RWPE2 (cell line): ENCODE data around the gene HNRNPLL.

Experiments
- ATAC-seq: fragments of 200-7000 bp; cut with Tn5 transposase; 3 replicates; pipeline ENCODE4 v1.9.1; 2021; ENCODE audit warnings: low read depth
- DNase-seq: peaks from one replicate; pipeline ENCODE4 v3.0.0-alpha.2; 2020; ENCODE audit warnings: low spot score
- H3K27ac ChIP-seq: fragments of 450-650 bp; 2 replicates; pipeline ENCODE4 v1.5.1; 2017; ENCODE audit warnings: mild to moderate bottlenecking; ENCODE audit not compliant: poor library complexity, severe bottlenecking
- H3K27me3 ChIP-seq: fragments of 250-450 bp; sonication (Bioruptor Pico); 2 replicates; pipeline ENCODE4 v1.5.1; 2021; ENCODE audit warnings: mild to moderate bottlenecking, moderate library complexity; ENCODE audit not compliant: insufficient read depth, poor library complexity, severe bottlenecking
- H3K36me3 ChIP-seq: fragments of 250-450 bp; sonication (Bioruptor Pico); 2 replicates; pipeline ENCODE4 v1.5.1; 2020; ENCODE audit warnings: low read depth, mild to moderate bottlenecking, moderate library complexity
- H3K4me1 ChIP-seq: fragments of 250-450 bp; sonication (Bioruptor Pico); 2 replicates; pipeline ENCODE4 v1.5.1; 2021; ENCODE audit warnings: mild to moderate bottlenecking, moderate library complexity; ENCODE audit not compliant: insufficient read depth, poor library complexity, severe bottlenecking
- H3K4me3 ChIP-seq: fragments of 250-450 bp; sonication (Bioruptor Pico); 2 replicates; pipeline ENCODE4 v1.5.1; 2021; ENCODE audit warnings: mild to moderate bottlenecking, moderate library complexity; ENCODE audit not compliant: severe bottlenecking
- H3K9me3 ChIP-seq: fragments of 250-450 bp; sonication (Bioruptor Pico); 2 replicates; pipeline ENCODE4 v1.5.1; 2021; ENCODE audit warnings: mild to moderate bottlenecking, moderate library complexity; ENCODE audit not compliant: severe bottlenecking
- TF ChIP-seq, protein P1 (sequence below): fragments of 450-650 bp; IDR thresholded peaks from one replicate; pipeline ENCODE4 v1.5.1; 2017; ENCODE audit warnings: mild to moderate bottlenecking, moderate library complexity; ENCODE audit not compliant: poor library complexity, severe bottlenecking

Gene HNRNPLL

GRCh38 chr2:38561691-38562090, 41.0 kb downstream of the HNRNPLL start:
- H3K27me3 ChIP-seq = no peaks in the 10 kb centered on the region
- peaks cover 45% of the 10 kb centered on the region for H3K36me3 ChIP-seq
- H3K4me3 ChIP-seq = no peak overlapping the region
- no peak overlapping the region for H3K27ac ChIP-seq
- H3K4me1 ChIP-seq = no peaks in the 10 kb centered on the region
- ATAC-seq = no peak
- TF ChIP-seq, protein P1, sequence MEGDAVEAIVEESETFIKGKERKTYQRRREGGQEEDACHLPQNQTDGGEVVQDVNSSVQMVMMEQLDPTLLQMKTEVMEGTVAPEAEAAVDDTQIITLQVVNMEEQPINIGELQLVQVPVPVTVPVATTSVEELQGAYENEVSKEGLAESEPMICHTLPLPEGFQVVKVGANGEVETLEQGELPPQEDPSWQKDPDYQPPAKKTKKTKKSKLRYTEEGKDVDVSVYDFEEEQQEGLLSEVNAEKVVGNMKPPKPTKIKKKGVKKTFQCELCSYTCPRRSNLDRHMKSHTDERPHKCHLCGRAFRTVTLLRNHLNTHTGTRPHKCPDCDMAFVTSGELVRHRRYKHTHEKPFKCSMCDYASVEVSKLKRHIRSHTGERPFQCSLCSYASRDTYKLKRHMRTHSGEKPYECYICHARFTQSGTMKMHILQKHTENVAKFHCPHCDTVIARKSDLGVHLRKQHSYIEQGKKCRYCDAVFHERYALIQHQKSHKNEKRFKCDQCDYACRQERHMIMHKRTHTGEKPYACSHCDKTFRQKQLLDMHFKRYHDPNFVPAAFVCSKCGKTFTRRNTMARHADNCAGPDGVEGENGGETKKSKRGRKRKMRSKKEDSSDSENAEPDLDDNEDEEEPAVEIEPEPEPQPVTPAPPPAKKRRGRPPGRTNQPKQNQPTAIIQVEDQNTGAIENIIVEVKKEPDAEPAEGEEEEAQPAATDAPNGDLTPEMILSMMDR = no peak
- no peak for DNase-seq
- no peaks in the 10 kb centered on the region for H3K9me3 ChIP-seq

- no peaks in the 10 kb centered on the region for H3K9me3 ChIP-seq
- ATAC-seq (no peak), DNase-seq (no peak)
- H3K4me1 ChIP-seq = no peaks in the 10 kb centered on the region
- H3K27me3 ChIP-seq = no peaks in the 10 kb centered on the region
- peaks cover 42% of the 10 kb centered on the region for H3K36me3 ChIP-seq
- H3K4me3 ChIP-seq = no peak overlapping the region
- no peak overlapping the region for H3K27ac ChIP-seq
- TF ChIP-seq, protein P1 = no peak
Measured at GRCh38 chr2:38560092-38560491, 42.6 kb downstream of the HNRNPLL start.

- H3K4me1 ChIP-seq = no peaks in the 10 kb centered on the region
- TF ChIP-seq, protein P1 = no peak
- DNase-seq = no peak
- no peaks in the 10 kb centered on the region for H3K9me3 ChIP-seq
- no peak overlapping the region for H3K4me3 ChIP-seq
- H3K27me3 ChIP-seq = no peaks in the 10 kb centered on the region
- H3K27ac ChIP-seq = no peak overlapping the region
- H3K36me3 ChIP-seq = peaks cover 23% of the 10 kb centered on the region
- ATAC-seq = no peak
Measured at GRCh38 chr2:38557981-38558380, 44.7 kb downstream of the HNRNPLL start.

- DNase-seq (no peak), ATAC-seq (no peak)
- Histone ChIP-seq H3K27ac (no peak overlapping the region), H3K4me3 (no peak overlapping the region), H3K27me3 (no peaks in the 10 kb centered on the region), H3K4me1 (no peaks in the 10 kb centered on the region), H3K9me3 (no peaks in the 10 kb centered on the region), H3K36me3 (peaks cover 18% of the 10 kb centered on the region)
- TF ChIP-seq, protein P1 = no peak
Measured at GRCh38 chr2:38557217-38557616, 45.5 kb downstream of the HNRNPLL start.

DNA sequence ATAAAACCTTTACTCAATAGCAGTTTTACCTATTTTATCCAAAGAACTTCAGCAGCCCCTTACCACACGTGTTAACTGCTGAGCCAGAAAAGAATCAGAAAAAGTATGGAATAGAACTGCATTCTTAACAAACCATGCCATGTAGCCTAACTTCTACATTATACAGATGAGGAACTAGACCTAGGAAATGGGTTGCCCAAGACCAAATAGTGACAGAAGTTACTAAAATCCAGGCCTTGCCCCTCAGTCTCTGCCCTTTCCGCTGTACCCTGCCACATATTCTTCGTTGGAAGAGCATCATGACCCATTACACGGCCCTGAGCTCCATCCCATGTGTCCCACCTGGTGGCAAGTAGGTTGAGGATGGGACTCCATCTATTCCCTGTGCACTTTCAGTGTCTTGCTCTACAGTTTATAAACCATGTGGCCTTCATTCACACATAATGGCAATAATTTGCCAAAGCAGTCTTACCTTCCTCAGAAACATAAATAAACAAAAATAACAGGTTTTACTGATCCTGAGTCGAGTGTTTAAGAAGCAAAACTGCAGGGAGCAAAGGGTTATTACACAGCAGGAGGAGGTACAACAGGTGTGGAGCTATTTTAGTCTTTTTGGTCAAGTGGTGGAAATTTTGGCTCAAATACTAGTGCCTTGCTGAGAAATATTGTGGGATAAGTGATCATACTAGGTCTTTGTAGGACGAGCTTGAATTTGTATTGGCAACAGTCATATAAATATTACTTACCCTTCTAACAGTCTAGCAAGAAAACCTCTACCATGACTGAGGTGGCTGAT, 46.5 kb downstream of the HNRNPLL start:
- Histone ChIP-seq H3K36me3 (peaks cover 11% of the 10 kb centered on the region), H3K9me3 (no peaks in the 10 kb centered on the region), H3K4me3 (no peak overlapping the region), H3K4me1 (no peaks in the 10 kb centered on the region), H3K27ac (no peak overlapping the region), H3K27me3 (no peaks in the 10 kb centered on the region)
- TF ChIP-seq, protein P1 = no peak
- no peak for ATAC-seq
- no peak for DNase-seq
